Breast epithelium (tissue), 4 donors: ENCODE results near the gene GTF2I. TPM values are rescaled to one million over a fixed set of nuclear protein-coding genes. Genes with fewer than 3 reads are reported as not detected.
A peak's percentile ranks its signal among the peaks of the same experiment; 100 is the strongest.
"Not testable (repeated sequence)": the region's sequence is repeated elsewhere in the genome, so short reads cannot be mapped to it uniquely, and the experiment has no call there.

Experiments
- DNase-seq, 2 donors: peaks; one replicate each; pipeline ENCODE4 v3.0.0-alpha.2; 2019; ENCODE audit warnings: low spot score in 2 of 2
- H3K27ac ChIP-seq, 2 donors: fragments of 200-600 bp; sonication (generic) in 1 of 2; one replicate each; pipeline ENCODE4 v1.5.1; 2016 to 2019; ENCODE audit warnings: mild to moderate bottlenecking in 1 of 2
- H3K27me3 ChIP-seq, 2 donors: fragments of 200-600 bp; sonication (generic) in 1 of 2; one replicate each; pipeline versions ENCODE4 v1.5.1 to v1.6.0; 2017 to 2019; ENCODE audit warnings: control low read depth in 1 of 2, mild to moderate bottlenecking in 1 of 2
- H3K36me3 ChIP-seq: fragments of 200-600 bp; one replicate; pipeline ENCODE4 v1.5.1; 2019
- H3K4me1 ChIP-seq, 2 donors: fragments of 200-600 bp; sonication (generic); one replicate each; pipeline ENCODE4 v1.5.1; 2016 to 2019; ENCODE audit warnings: control low read depth in 1 of 2
- H3K4me3 ChIP-seq, 3 donors: fragments of 200-600 bp; sonication (generic); 1 replicate in 2 of 3; 2 replicates in 1 of 3; pipeline ENCODE4 v1.5.1; 2016 to 2019; ENCODE audit warnings: mild to moderate bottlenecking in 3 of 3, moderate library complexity in 2 of 3
- H3K9me3 ChIP-seq, 2 donors: fragments of 200-600 bp; sonication (generic) in 1 of 2; one replicate each; pipeline ENCODE4 v1.5.1; 2016 to 2019; ENCODE audit warnings: control low read depth in 1 of 2
- intact Hi-C: fragments of 100-400 bp; cut with DNase I; formaldehyde crosslinking; loops from one replicate; pipeline ENCODE4 v1.15.1; 2023; ENCODE audit warnings: low total_unique reads
- total RNA-seq, 3 donors: library from RNA; depleted of rRNA; stranded (reverse); fragments of >200 nt; gene quantifications; one replicate each; pipeline ENCODE4 v1.1.0, GENCODE V29; 2016

Gene GTF2I
- total RNA-seq, 3 donors from 2014 or later, result 133 to 241 (median 184) TPM

DNA sequence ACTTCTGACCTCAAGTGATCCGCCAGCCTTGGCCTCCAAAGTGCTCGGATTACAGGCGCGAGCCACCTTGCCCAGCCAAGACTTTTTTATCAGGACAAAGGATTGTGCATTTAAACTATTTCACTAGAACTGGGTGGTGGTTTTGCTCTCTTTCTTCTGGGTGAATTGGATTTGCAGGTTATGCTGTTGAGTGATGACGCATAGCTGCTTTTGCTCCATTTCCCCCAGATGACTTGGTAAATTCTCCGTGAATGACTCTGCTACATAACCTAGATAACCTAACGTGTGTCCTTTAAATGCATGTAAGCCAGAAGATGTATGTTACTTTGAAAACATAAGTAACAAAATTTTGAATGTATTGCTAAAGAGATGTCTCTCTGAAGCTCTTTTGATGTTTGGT lies 100.8 kb downstream of the GTF2I start:
- intact Hi-C loops, H3K27me3 ChIP-seq: not testable (repeated sequence)

DNA sequence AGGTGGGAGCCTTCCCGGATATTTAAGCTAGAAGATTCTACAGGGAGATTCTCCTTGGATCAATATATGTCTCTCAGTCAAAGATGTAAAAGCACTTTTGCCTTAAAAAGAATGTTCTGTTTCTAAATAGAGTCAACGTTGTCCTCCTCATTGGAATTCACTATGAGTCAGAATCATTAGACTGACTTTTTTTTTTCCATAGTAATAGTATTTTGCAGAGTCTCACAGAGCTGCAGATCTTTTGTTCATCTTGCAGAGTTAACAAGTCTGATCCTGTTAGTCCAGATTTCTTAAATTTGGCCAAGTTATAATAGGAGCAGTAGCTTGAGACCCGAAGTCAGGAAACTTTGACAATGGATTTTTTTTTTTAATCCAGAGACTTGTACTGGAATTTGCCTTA lies 101.5 kb downstream of the GTF2I start:
- H3K4me1 ChIP-seq, H3K27ac ChIP-seq, DNase-seq, H3K9me3 ChIP-seq, H3K36me3 ChIP-seq, H3K27me3 ChIP-seq, intact Hi-C loops, H3K4me3 ChIP-seq: not testable (repeated sequence)

More for the DNA sequence above, 100.8 kb downstream of the GTF2I start:
- H3K4me1 ChIP-seq, DNase-seq, H3K36me3 ChIP-seq, H3K4me3 ChIP-seq, H3K9me3 ChIP-seq, H3K27ac ChIP-seq: not testable (repeated sequence)

DNA sequence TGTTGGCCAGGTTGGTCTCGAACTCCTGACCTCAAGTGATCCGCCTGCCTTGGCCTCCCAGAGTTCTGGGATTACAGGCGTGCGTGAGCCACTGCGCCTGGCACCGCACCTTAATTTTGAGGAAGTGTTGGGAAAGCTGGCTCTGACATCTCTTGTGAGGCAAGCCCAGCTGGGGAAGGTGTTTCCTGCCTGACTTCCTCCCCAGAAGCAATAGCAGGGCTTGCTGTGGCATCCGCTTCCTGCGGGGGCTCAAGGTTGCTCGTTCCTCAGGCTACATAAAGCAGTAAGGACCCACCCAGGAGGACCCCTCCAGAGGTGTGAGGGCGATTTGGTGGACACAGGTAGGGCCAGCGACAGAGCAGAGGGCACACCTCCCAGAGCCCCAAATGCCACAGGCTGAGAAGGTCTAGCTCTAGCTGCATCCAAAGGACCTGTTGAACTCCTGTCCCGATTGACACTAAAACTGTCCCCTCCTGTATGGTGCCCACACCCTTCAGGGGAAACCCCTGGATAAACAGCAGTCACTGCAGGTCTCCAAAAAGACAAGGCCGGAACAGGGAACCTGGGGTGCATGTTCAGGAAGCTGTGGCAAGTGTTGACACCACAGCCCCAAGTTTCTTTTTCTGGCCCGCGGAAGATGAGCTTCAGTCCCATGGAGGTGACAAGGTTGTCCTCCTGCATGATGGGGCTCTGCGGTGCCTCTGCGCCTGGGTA lies 107.8 kb downstream of the GTF2I start:
- H3K27ac ChIP-seq, intact Hi-C loops, H3K9me3 ChIP-seq, H3K36me3 ChIP-seq, H3K4me1 ChIP-seq, H3K27me3 ChIP-seq, H3K4me3 ChIP-seq, DNase-seq: not testable (repeated sequence)

DNA sequence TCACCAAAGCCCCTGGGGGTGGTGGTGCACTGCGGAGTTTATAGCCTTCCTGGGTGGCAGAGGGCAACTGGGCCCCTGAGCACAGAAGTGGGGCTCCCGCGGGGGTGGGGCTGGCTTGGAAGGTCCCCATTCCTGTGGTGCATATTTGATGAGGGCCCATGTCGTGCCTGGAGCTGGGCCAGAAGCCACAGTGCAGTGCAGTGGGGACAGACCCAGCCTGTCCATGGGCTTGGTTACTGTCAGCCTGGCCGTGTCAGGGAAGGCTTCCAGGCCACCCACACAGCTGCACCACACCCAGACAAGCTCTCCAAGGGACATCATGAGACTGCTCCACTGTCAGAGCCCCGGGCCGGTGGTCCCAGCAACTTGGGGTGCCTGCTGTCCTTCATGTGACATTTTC lies 109.0 kb downstream of the GTF2I start:
- intact Hi-C loops, DNase-seq, H3K4me1 ChIP-seq, H3K27ac ChIP-seq, H3K4me3 ChIP-seq, H3K36me3 ChIP-seq, H3K27me3 ChIP-seq, H3K9me3 ChIP-seq: not testable (repeated sequence)

DNA sequence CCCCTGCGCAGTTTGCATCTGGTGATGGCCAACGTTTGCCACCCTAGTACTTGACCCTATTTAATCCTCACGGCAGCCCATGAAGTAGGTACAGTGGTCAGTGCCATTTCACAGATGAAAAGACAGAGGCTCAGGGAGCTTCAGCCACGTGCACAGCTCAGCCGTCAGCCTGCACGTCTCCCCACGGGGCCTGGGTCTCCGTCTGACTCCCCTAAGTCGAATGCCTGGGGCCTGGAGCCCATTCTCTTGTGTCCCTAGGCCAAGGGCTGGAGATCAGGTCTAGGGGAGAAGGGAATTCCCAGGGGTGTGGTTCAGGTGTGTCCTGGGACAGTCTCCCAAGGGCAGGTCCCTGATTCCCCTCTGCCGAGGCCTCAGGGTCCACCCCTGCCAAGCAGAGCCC lies 109.5 kb downstream of the GTF2I start:
- H3K27me3 ChIP-seq, H3K27ac ChIP-seq, H3K36me3 ChIP-seq, H3K4me3 ChIP-seq, H3K4me1 ChIP-seq, DNase-seq, intact Hi-C loops, H3K9me3 ChIP-seq: not testable (repeated sequence)

DNA sequence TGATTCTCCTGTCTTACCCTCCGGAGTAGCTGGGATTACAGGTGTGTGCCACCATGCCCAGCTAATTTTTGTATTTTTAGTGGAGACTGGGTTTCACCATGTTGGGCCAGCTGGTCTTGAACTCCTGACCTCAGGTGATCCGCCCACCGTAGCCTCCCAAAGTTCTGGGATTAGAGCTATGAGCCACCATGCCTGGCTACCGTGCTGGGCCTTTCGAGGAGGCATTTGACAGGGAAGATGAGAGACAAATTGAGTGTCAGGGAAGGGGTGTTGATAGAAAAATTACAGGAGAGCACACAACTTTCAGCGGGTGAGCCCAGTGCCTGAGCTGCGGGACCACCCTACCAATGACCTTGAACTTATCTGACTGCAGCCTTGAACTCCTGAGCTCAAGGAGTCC lies 112.5 kb downstream of the GTF2I start:
- H3K27me3 ChIP-seq, DNase-seq, H3K9me3 ChIP-seq, H3K27ac ChIP-seq, intact Hi-C loops, H3K36me3 ChIP-seq, H3K4me3 ChIP-seq, H3K4me1 ChIP-seq: not testable (repeated sequence)

DNA sequence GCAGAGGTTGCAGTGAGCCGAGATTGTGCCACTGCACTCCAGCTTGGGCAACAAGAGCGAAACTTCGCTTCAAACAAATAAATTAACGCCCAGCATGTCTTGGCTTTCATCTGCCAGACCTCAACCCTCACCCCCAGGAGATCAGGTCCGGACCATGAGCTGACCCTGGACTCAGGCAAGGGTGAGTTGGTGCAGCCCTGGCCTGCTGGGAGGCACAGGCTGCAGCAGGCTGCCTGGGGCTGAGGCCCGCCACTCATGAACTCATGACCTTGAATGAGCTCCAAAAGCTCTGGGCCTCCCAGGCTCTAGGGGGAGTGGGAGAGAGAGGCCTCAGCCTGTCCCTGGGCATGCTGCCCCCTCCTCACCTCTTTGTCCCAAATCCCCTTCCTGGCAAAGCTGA lies 114.6 kb downstream of the GTF2I start:
- H3K27ac ChIP-seq, H3K27me3 ChIP-seq, H3K4me1 ChIP-seq, intact Hi-C loops, H3K9me3 ChIP-seq, H3K4me3 ChIP-seq, DNase-seq, H3K36me3 ChIP-seq: not testable (repeated sequence)

DNA sequence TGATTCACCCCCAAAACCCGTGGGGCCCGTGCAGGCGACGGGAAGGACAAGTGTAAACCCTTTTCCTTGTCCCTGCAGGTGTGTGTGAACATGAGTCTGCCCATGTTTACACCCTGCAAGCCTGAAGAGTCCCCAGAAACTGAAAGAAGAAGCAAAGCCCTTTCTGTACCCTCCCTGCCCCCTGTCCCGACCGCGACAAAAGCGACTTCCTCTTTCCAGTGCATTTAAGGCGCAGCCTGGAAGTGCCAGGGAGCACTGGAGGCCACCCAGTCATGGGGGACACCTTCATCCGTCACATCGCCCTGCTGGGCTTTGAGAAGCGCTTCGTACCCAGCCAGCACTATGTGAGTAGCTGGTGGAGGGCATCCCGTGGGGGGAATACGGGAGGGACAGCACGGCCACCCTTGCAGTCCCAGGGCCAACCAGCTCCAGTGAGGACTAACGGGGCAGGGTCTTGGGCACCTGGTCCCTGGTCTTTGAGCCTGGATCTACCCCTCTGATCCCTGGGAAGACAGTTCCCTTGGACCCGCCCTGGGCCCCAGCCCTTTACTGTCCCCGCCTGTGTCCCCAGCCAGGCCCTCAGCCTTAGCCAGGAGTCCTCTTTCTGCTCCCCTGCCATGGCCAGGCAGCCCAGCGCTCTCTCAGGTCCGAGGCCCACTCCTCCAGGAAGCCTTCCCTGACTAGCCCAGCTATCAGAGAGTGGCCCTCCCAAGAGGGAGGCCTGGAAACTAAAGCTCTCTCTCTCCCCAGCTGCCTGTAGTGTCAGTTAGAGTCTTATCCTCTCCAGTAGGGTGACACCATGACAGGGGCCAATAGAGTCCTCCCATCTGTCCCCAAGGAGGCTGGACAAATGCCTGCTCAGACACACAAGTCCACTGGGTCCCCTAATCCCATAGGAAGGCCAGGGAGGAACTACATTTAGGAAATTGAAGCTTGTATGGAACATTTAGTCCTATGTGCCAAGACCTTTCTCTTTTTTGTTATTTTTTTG lies 116.5 kb downstream of the GTF2I start, which contains the start of gene NCF1:
Gene NCF1, plus strand, starts transcription at position 252 of the 991 bp plus-strand sequence. Its CDS starts 21 bp downstream, at position 273.
- H3K4me3 ChIP-seq, DNase-seq, H3K36me3 ChIP-seq, H3K4me1 ChIP-seq, H3K9me3 ChIP-seq, H3K27ac ChIP-seq, H3K27me3 ChIP-seq, intact Hi-C loops: not testable (repeated sequence)

DNA sequence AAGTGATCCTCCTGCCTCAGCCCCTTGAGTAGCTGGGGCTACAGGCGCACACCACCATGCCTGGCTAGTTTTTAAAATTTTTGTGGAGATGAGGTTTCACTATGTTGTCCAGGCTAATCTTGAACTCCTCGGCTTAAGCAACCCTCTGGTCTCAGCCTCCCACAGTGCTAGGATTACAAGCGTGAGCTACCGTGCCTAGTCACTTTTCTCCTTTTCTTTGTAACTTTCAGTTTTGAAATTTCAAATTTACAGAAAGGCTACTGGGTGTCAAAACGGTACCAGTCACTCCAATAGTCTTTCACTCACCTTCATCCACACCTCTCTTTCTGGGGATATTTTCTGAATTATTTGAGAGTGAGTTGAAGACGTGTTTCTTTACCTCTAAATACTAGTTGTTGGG lies 117.6 kb downstream of the GTF2I start:
- H3K27me3 ChIP-seq, H3K4me1 ChIP-seq, H3K9me3 ChIP-seq, DNase-seq, H3K36me3 ChIP-seq, H3K4me3 ChIP-seq, intact Hi-C loops, H3K27ac ChIP-seq: not testable (repeated sequence)

DNA sequence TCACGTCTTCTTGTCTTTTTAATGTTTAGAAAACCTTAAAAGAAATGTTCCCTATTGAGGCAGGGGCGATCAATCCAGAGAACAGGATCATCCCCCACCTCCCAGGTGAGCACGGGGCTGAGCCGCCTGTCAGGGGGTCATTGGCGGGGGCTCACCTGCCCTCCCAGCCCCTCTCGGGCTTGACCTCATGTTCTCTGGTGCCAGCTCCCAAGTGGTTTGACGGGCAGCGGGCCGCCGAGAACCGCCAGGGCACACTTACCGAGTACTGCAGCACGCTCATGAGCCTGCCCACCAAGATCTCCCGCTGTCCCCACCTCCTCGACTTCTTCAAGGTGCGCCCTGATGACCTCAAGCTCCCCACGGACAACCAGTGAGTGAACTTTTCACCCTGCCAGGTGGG lies 121.5 kb downstream of the GTF2I start:
- H3K36me3 ChIP-seq, intact Hi-C loops, H3K4me3 ChIP-seq, DNase-seq, H3K4me1 ChIP-seq, H3K27me3 ChIP-seq, H3K27ac ChIP-seq, H3K9me3 ChIP-seq: not testable (repeated sequence)

DNA sequence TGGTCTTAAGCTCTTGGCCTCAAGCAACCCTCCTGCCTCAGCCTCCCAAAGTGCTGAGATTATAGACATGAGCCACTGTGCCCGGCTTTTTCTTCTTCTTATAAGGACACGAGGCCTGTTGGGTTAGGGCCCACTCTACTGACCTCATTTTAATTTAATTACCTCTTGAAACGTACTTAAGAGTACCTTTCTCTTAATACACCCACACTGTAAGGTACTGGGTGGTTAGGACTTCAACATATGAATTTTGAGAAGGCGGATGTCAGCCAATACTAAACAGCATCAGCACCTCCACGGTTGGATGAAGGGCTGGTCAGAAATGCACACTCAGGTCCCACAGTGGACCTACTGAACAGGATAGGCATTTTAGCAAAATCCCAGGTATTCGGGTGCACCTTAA lies 124.2 kb downstream of the GTF2I start:
- H3K9me3 ChIP-seq, H3K4me1 ChIP-seq, H3K4me3 ChIP-seq, H3K27ac ChIP-seq, DNase-seq, H3K36me3 ChIP-seq, intact Hi-C loops, H3K27me3 ChIP-seq: not testable (repeated sequence)

DNA sequence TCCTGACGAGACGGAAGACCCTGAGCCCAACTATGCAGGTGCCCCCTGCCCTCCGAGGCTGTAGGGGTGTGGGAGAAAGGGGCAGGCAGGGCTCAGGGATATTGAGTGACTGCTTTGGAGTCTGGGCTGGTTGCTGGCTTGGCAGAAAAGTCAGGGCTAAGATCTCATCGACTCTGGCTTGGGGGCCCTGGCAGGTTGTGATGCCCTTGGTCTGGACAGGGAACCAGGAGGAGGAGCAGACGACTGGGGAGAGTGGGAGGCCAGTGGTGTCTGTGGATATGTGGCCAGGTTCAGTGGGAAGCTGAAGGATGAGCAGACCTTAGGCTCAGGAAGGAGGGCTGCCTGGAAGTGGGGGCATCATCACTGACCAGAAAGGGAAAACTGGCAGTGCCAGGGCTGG lies 126.1 kb downstream of the GTF2I start:
- H3K36me3 ChIP-seq, H3K9me3 ChIP-seq, DNase-seq, H3K4me3 ChIP-seq, H3K27ac ChIP-seq, H3K4me1 ChIP-seq, intact Hi-C loops, H3K27me3 ChIP-seq: not testable (repeated sequence)

DNA sequence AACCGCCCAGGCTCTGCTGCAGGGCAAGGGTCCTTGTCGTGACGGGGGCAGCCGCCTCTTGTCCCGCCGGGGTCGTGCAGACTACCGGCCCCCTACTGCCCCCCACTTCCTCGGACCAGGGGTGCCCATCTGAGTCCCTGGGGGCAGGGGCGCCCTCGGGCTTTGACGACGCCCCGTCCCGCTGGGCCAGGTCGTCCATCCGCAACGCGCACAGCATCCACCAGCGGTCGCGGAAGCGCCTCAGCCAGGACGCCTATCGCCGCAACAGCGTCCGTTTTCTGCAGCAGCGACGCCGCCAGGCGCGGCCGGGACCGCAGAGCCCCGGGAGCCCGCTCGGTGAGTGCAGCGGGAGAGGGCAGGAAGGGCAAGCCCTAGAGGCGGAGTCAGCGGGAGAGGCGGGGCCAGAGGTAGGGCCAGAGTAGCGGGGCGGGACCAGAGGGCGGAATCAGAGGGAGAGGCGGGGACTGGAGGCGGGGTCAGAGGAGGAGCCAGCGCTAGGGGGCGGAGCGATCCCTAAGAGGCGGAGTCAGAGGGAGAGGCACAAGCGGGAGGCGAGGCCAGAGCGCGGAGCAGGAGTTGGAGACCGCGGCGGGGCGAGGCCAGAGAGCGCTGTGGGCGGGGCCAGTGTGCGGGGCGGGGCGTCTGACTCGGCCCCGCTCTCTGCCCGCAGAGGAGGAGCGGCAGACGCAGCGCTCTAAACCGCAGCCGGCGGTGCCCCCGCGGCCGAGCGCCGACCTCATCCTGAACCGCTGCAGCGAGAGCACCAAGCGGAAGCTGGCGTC lies 131.0 kb downstream of the GTF2I start:
- intact Hi-C loops, H3K27ac ChIP-seq: not testable (repeated sequence)
- peak; percentile 94 to 95 for DNase-seq

More for the DNA sequence above, 131.0 kb downstream of the GTF2I start:
- not testable (repeated sequence) for H3K9me3 ChIP-seq, H3K27me3 ChIP-seq, H3K4me1 ChIP-seq, H3K36me3 ChIP-seq
- H3K4me3 ChIP-seq, result peak overlapping the region; percentile 9 to 57 (median 38)
